ENCODE results near the gene RTN4R.

Gene RTN4R

GRCh38 chr22:20194681-20195593, 73.2 kb downstream of the RTN4R start:
- no peak for DNase-seq

GRCh38 chr22:20193761-20194494, 74.2 kb downstream of the RTN4R start:
- no peak for DNase-seq

- DNase-seq = no peak
Observed at GRCh38 chr22:20192972-20193760, 75.0 kb downstream of the RTN4R start.

GRCh38 chr22:20192293-20192971, 75.7 kb downstream of the RTN4R start:
- no peak for DNase-seq

GRCh38 chr22:20191803-20192202, 76.3 kb downstream of the RTN4R start:
- DNase-seq = no peak
